ENCODE results near the gene SHMT2. TPM values are rescaled to one million over a fixed set of nuclear protein-coding genes. Genes with fewer than 3 reads are reported as not detected.

The SHMT2 gene
- total and polyA plus RNA-seq, 2 of the 4 experiments (the other 2 are of a cell fraction), result 266 to 364 TPM

DNA sequence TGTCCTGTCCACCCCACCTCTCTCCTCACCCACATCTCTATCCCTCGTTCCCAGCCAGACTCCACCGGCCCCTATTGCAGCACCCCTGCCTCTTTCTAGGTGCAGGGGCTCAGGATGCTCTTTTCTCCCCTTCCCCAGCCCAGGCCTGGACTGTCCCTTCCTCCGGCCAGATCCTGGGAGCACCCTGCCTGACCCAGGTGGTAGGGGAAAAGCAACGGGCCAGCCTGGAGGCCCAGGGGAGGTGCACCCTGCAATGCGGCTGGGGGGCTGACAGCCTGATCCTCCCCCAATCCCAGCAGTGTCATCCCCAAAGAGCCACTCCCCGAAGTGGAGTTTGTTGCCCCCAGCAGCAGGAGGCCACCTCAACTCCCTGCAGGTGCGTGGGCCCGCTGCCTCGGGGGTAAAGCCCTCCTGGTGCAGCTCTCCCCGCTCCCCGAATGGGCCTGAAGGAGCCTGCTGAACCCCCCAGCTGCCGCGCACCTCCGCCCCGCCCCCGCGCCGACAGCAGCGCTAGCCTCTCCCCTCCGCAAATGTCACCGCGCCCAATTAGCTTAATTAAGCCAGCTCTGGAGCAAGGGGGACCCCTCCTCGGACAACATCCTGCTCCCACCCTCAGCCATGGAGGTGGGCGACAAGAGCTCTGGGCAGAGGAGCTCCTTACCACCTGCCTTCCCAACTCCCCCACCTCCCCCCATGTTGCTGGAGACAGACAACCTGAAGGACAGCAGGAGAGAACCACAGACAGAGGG, 8.2 kb upstream of the SHMT2 start:
- H3K9me3 ChIP-seq (ENCODE audit: control insufficient read depth, insufficient read depth, low read length), result no peaks in the 10 kb centered on the region
- no peak for TF ChIP-seq ELK1 (IDR thresholded peaks at IDR 0.05; ENCODE audit: borderline replicate concordance, low read depth, low read length)
- no peak for TF ChIP-seq MAZ (IDR thresholded peaks at IDR 0.05; ENCODE audit: borderline replicate concordance, low read depth, low read length)
- TF ChIP-seq RFX5 (IDR thresholded peaks at IDR 0.05; ENCODE audit: low read depth, low read length), result no peak
- TF ChIP-seq RAD21 (IDR thresholded peaks at IDR 0.05; ENCODE audit: low read length), result no peak
- TF ChIP-seq CEBPB (IDR thresholded peaks at IDR 0.05; ENCODE audit: low read depth, low read length), result no peak
- no peak for TF ChIP-seq MXI1 (IDR thresholded peaks at IDR 0.05; ENCODE audit: borderline replicate concordance, low read depth, low read length)
- TF ChIP-seq MAFK (IDR thresholded peaks at IDR 0.05; ENCODE audit: low read depth, low read length), result no peak
- TF ChIP-seq BHLHE40 (IDR thresholded peaks at IDR 0.05; ENCODE audit: low read depth, low read length), result no peak
- no peak for TF ChIP-seq POLR2A (IDR thresholded peaks at IDR 0.05; ENCODE audit: low read depth, low read length)
- TF ChIP-seq CHD1 (IDR thresholded peaks at IDR 0.05; ENCODE audit: low read depth, low read length), result no peak
- TF ChIP-seq SMC3 (IDR thresholded peaks at IDR 0.05; ENCODE audit: low read depth, low read length), result no peak
- H4K91ac ChIP-seq (ENCODE audit: insufficient read depth, low read depth, low read length), result no peak overlapping the region
- intact Hi-C loops (cut with micrococcal nuclease) (no loop called here), dilution Hi-C loops (cut with HindIII; ENCODE audit: low sequenced_read_pairs, unreplicated experiment) (no loop called here), in situ Hi-C loops (cut with MboI; ENCODE audit: low sequenced_read_pairs) (no loop called here)
- H3K18ac ChIP-seq (ENCODE audit: low read depth, low read length), result no peak overlapping the region
- peaks cover 18% of the 10 kb centered on the region for H4K20me1 ChIP-seq (ENCODE audit: insufficient read depth, low read length)
- ATAC-seq (ENCODE audit: low read depth) (no peak), DNase-seq (no peak)
- H3K36me3 ChIP-seq (ENCODE audit: control insufficient read depth, insufficient read depth, low read length), result no peaks in the 10 kb centered on the region
- ChIA-PET POLR2A (ENCODE audit: unreplicated experiment) (no interaction called here), CTCF (no interaction called here)
- no peak overlapping the region for H3K56ac ChIP-seq (ENCODE audit: extremely low read depth, insufficient read depth, low read length)
- no peak overlapping the region for H3K4ac ChIP-seq (ENCODE audit: low read depth, low read length)
- no peak overlapping the region for H3K23ac ChIP-seq (ENCODE audit: low read depth, low read length)
- no peak overlapping the region for H3K4me3 ChIP-seq (ENCODE audit: insufficient read depth, low read depth, low read length)
- no peak overlapping the region for H3K9ac ChIP-seq (ENCODE audit: low read depth, low read length)
- H3K14ac ChIP-seq (replicated peaks; ENCODE audit: low read depth, low read length), result no peak overlapping the region
- no peak overlapping the region for H2BK20ac ChIP-seq (ENCODE audit: low read depth, low read length)
- no peak overlapping the region for H2AK9ac ChIP-seq (replicated peaks; ENCODE audit: low read depth, low read length, poor library complexity)
- H2AFZ ChIP-seq (replicated peaks; ENCODE audit: low read length, poor library complexity), result no peak overlapping the region
- no peak overlapping the region for H3K27ac ChIP-seq (ENCODE audit: insufficient read depth, low read length)
- 17% methylated on average over 5 of the region's 24 CpGs; no CpG with 5 or more reads in 1 of the 2 experiments for WGBS, 2 experiments (ENCODE audit: extremely low coverage in 2 of 2, insufficient read length in 1 of 2)
- H2BK15ac ChIP-seq (ENCODE audit: low read depth, low read length), result no peak overlapping the region
- H2BK120ac ChIP-seq (ENCODE audit: low read depth, low read length), result no peak overlapping the region
- H2AK5ac ChIP-seq (ENCODE audit: low read depth, low read length), result no peak overlapping the region
- H2BK5ac ChIP-seq (ENCODE audit: low read depth, low read length, poor library complexity, severe bottlenecking), result no peak overlapping the region
- H3K27me3 ChIP-seq (ENCODE audit: control insufficient read depth, insufficient read depth, low read length), result peaks cover 61% of the 10 kb centered on the region
- no peak overlapping the region for H3K4me2 ChIP-seq (ENCODE audit: low read depth, low read length)
- H4K8ac ChIP-seq (ENCODE audit: low read depth in 2 of 2, low read length in 2 of 2), result no peak overlapping the region
- no peak overlapping the region for H4K5ac ChIP-seq (ENCODE audit: low read depth, low read length)
- peaks cover 5% of the 10 kb centered on the region; the same call in 1 of the 2 replicates for H3K4me1 ChIP-seq (ENCODE audit: control insufficient read depth, insufficient read depth, low read length)
- peaks cover 0 to 7% of the 10 kb centered on the region in 2 experiments; a peak in 1 of 4 replicates for H3K79me1 ChIP-seq (ENCODE audit: low read depth in 1 of 2, low read length in 2 of 2)
- no peaks in the 10 kb centered on the region for H3K9me1 ChIP-seq (ENCODE audit: insufficient read depth, low read length)
- BruUV-seq (replicated peaks), result no TSS peak

Data from IMR-90 (cell line).